Neuron (in vitro differentiated cells): ENCODE results near the gene CRTC1.
"Not testable (repeated sequence)": the region's sequence is repeated elsewhere in the genome, so short reads cannot be mapped to it uniquely, and the experiment has no call there.

Experiments used
- H2AFZ ChIP-seq: one replicate; pipeline ENCODE4 v1.6.1; 2013; ENCODE audit warnings: low read depth, mild to moderate bottlenecking, inconsistent platforms, low read length, moderate library complexity
- H3K27me3 ChIP-seq: one replicate; pipeline ENCODE4 v1.6.1; 2013; ENCODE audit warnings: low read length; ENCODE audit not compliant: insufficient read depth
- H3K36me3 ChIP-seq: one replicate; pipeline ENCODE4 v1.6.1; 2013; ENCODE audit warnings: low read length; ENCODE audit not compliant: insufficient read depth
- H3K4me1 ChIP-seq: one replicate; pipeline ENCODE4 v1.6.1; 2013; ENCODE audit warnings: low read length; ENCODE audit not compliant: insufficient read depth
- H3K4me3 ChIP-seq: 2 replicates; pipeline ENCODE4 v1.5.1; 2013; ENCODE audit warnings: mild to moderate bottlenecking, low read length, moderate library complexity
- H3K9me3 ChIP-seq: one replicate; pipeline ENCODE4 v1.6.1; 2013; ENCODE audit warnings: low read length

Gene CRTC1

DNA sequence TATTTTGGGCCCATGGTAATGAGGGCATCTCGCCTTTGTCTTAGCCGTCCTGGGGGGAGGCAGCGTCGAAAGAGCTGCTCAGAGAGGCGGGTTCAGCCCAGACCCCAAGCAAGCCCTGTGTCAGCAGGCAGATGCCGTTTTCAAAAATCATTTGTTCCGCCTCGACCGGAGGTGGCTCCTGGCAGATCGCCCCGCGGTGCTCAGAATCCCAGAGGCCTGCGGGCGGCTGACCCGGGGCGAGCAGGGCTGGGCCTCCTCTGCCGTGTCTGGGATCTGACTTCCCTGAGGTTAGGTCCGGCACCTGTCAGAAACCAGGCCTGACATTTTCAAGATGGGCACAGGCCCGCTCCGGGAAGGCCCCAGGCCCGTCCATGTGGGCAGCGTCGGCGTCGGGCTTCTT lies 36.1 kb downstream of the CRTC1 start:
- Histone ChIP-seq H3K9me3 (peaks cover 8% of the 10 kb centered on the region), H3K27me3 (no peaks in the 10 kb centered on the region), H3K36me3 (no peaks in the 10 kb centered on the region), H2AFZ (no peak overlapping the region), H3K4me3 (no peak overlapping the region), H3K4me1 (no peaks in the 10 kb centered on the region)

DNA sequence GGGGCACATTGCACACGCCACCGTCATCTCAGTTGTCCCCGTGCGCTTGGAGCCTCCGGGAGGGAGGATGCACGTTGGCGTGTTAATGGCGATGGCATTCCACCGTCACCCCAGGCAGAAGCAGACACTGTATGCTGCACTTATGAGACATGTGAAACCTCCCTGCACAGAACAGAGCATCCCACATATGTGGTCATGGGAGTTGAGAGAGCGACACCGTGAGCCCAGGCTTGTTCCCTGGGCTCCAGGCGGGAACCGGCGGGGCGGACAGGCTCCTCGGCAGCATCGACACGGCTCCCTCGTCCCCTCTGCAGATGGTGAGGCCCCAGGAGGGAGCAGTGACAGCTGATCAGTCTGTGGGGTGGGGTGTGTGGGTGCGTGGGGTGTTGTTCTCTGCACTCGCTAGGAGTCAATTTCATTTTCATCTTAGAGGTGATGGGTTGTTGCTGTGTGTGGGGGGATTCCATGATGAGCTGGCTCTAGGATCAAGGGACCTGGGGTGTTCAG lies 40.4 kb downstream of the CRTC1 start:
- no peaks in the 10 kb centered on the region for H3K27me3 ChIP-seq
- no peak overlapping the region for H3K4me3 ChIP-seq
- no peak overlapping the region for H2AFZ ChIP-seq
- no peaks in the 10 kb centered on the region for H3K36me3 ChIP-seq
- H3K9me3 ChIP-seq, result peaks cover 6% of the 10 kb centered on the region
- H3K4me1 ChIP-seq, result no peaks in the 10 kb centered on the region

DNA sequence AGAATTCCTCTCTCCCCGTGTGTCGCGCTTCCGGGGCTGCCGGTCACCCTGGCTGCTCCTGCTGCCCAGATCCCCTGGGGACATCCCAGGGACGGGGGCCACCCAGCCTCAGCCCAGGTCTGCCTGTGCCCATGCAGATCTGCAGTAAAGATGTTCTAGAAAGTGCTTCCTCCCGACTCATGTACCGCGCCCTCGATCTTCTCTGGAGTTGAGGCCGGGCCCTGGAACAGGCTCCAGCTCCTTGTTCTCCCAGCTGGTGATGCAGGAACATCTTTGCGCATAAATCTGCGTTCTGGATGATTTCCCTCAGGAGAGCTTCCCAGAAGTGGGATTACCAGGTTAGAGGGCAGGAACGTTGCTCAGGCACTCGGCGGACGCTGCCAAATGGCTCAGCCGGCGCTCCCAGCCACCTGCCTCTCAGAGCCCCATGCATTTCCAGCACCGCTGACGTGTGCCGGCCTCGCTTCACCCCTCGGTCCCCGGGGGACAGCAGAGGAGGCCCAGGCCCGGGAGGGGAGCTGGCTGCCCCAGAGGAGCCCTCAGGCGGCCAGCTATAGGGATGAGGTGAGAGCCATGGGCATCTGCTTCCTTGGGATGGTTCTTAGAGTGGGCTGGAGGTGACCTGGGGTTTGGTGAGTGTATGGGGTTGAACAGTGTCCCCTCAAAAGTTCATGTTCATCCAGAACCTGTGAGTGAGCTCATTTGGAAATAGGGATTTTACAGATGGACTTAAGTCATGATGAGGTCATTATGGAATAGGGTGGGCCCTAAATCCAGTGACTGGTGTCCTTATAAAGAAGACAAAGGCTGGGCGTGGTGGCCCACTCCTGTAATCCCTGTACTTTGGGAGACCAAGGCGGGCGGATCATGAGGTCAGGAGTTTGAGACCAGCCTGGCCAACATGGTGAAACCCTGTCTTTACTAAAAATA lies 42.6 kb downstream of the CRTC1 start:
- Histone ChIP-seq H3K27me3 (no peaks in the 10 kb centered on the region), H3K4me3 (no peak overlapping the region), H3K9me3 (peaks cover 6% of the 10 kb centered on the region), H2AFZ (no peak overlapping the region), H3K36me3 (no peaks in the 10 kb centered on the region), H3K4me1 (no peaks in the 10 kb centered on the region)

DNA sequence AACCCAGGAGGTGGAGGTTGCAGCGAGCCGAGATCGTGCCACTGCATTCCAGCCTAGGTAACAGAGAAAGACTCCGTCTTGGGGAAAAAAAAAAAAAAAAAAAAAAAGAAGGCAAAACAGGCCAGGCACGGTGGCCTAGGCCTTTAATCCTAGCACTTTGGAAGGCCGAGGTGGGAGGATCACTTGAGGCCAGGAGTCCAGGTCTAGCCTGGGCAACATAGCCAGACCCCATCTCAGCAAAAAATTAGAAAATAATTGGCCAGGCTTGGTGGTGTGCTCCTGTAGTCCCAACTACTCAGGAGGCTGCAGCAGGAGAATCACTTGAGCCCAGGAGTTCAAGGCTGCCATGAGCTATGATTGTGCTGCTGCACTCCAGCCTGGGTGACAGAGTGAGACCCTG lies 43.4 kb downstream of the CRTC1 start:
- H3K27me3 ChIP-seq, result no peaks in the 10 kb centered on the region
- H3K4me3 ChIP-seq, result no peak overlapping the region
- peaks cover 4% of the 10 kb centered on the region for H3K9me3 ChIP-seq
- no peak overlapping the region for H2AFZ ChIP-seq
- H3K36me3 ChIP-seq, result no peaks in the 10 kb centered on the region
- H3K4me1 ChIP-seq, result no peaks in the 10 kb centered on the region

DNA sequence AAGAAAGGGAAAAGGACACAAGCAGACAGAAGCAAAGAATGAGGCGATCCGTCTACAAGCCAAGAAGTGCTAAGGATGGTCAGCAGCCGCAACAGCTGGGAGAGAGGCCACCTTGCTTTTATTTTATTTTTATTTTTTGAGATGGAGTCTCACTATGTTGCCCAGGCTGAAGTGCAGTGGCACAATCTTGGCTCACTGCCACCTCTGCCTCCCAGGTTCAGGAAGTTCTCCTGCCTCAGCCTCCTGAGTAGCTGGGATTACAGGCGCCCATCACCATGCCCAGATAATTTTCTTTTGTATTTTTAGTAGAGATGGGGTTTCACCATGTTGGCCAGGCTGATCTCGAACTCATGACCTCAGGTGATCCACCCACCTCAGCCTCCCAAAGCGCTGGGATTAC lies 44.1 kb downstream of the CRTC1 start:
- not testable (repeated sequence) for H3K4me3 ChIP-seq, H3K4me1 ChIP-seq, H3K27me3 ChIP-seq, H3K9me3 ChIP-seq, H2AFZ ChIP-seq, H3K36me3 ChIP-seq

DNA sequence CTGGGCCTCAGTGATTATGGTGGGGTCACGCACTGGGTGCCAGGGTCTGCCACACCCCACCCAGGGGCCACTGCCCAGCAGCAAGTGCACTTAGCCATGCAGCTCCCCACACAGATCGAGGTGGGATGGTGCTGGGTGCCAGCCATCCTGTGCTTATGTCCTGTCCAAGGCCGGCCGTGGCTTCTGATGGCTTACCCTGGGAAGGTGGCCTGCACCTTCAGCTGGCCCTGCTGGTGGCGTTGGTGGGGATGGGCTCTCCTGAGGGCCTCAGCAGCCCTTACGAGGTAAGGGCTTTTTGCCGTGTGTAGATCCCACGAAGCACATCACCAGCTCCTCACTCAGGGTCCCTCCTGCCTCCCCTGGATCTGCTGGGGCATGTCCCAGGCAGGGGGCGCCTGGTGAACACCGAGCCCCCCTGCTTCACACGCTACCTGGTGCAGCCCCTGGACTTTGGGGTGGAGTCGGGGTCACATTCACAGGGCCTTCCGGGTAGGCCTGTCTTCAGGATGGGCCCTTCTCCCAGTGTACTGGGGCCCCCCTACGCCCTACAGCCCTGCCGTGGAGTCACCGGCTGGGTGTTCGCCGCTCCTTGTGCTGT lies 46.6 kb downstream of the CRTC1 start:
- H3K9me3 ChIP-seq, result no peaks in the 10 kb centered on the region

DNA sequence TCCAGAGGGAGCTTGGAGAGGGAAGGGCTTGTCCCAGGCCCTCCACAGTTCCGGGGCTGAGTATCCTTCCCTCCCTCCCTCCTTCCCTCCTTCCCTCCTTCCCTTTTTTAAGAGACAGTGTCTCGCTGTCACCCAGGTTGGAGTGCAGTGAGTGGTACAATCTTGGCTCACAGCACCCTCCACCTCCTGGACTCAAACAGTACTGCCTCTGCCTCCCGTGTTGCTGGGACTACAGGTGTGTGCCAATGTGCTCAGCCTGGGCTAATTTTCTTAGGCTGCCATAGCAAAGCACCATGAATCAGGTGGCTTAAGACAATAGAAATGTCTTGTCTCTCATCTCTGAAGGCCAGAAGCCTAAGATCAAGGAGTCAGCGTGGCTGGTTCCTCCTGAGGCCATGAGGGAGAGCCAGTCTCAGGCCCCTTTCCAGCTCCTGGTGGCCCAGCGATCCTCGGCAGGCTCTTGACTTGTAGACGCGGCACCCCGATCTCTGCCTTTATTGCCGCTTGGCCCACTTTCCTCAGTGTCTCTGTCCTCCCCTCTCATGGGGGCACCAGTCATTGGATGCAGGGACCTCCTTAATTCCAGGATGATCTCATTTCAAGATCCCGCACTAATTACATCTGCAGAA lies 47.5 kb downstream of the CRTC1 start:
- H3K4me1 ChIP-seq, result no peaks in the 10 kb centered on the region
- H2AFZ ChIP-seq, result no peak overlapping the region

More for the DNA sequence above, 46.6 kb downstream of the CRTC1 start:
- Histone ChIP-seq H3K4me3 (no peak overlapping the region), H3K27me3 (no peaks in the 10 kb centered on the region), H3K4me1 (no peaks in the 10 kb centered on the region), H2AFZ (no peak overlapping the region), H3K36me3 (no peaks in the 10 kb centered on the region)

DNA sequence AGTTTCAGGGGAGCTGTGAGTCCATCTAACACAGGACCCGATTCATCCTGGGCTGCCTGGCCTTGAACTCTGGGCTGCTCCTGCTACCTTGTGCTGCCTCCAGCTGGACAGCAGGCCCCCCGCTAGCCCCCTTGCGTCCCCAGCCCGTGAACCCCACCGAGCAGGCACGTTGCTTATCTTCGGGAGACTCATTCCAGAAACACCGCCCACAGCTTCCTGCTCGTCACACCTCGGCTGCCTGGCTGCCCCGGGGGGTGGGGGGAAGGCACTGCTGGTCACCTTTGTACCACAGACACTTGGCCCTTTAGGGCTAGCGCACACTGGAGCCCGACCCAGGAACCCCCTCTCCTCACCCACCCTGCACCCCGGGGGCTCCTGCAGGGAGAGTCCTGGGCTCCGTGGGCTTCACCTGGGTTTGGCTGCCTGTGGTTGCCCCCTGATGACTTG lies 48.1 kb downstream of the CRTC1 start:
- no peaks in the 10 kb centered on the region for H3K4me1 ChIP-seq

More for the DNA sequence above, 47.5 kb downstream of the CRTC1 start:
- no peaks in the 10 kb centered on the region for H3K27me3 ChIP-seq
- no peaks in the 10 kb centered on the region for H3K36me3 ChIP-seq
- no peak overlapping the region for H3K4me3 ChIP-seq
- no peaks in the 10 kb centered on the region for H3K9me3 ChIP-seq

DNA sequence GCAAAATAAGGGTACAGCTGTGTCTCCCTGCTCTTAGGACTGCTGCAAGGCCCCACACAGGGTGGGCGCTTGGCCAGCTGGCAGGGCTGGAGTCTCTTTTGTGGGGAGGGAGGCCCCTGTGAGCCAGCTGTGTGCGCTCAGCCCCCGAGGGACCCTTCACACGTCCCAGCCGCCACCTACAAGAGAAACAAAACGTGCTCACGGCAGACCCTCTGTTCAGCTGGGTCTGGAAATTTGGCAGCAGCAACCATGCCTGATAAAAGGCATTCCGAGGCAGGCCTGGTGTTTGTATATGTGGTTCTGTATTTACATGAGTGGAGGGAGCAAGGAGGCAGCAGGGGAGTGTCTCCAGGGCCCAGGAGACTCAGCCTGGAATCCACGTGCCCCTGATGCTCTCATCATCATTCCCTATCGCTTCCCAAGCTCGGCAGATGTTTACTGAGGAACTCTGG lies 49.7 kb downstream of the CRTC1 start:
- no peaks in the 10 kb centered on the region for H3K27me3 ChIP-seq
- H3K9me3 ChIP-seq, result no peaks in the 10 kb centered on the region
- no peak overlapping the region for H3K4me3 ChIP-seq
- no peak overlapping the region for H2AFZ ChIP-seq
- no peaks in the 10 kb centered on the region for H3K4me1 ChIP-seq
- no peaks in the 10 kb centered on the region for H3K36me3 ChIP-seq

More for the DNA sequence above, 48.1 kb downstream of the CRTC1 start:
- Histone ChIP-seq H3K4me3 (no peak overlapping the region), H3K27me3 (no peaks in the 10 kb centered on the region), H3K9me3 (no peaks in the 10 kb centered on the region), H3K36me3 (no peaks in the 10 kb centered on the region), H2AFZ (no peak overlapping the region)

DNA sequence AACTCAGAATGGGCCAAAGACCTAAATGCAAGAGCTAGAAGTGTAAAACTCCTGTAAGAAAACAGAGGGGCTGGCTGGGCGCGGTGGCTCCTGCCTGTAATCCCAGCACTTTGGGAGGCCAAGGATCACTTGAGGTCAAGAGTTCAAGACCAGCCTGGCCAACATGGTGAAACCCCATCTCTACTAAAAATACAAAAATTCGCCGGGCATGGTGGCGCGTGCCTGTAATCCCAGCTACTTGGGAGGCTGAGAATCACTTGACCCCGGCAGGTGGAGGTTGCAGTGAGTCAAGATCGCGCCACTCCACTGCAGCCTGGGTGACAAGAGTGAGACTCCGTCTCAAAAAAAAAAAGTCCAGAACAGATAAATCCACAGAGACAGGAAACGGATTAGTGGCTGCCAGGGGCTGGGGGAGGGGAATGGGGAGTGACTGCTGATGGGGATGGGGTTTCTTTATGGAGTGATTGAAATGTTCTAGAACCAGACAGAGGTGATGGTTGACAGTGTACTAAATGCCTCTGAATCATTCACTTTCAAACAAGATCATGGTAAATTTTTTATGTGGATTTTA lies 50.4 kb downstream of the CRTC1 start:
- H3K4me1 ChIP-seq, H2AFZ ChIP-seq, H3K9me3 ChIP-seq, H3K4me3 ChIP-seq, H3K27me3 ChIP-seq, H3K36me3 ChIP-seq: not testable (repeated sequence)

DNA sequence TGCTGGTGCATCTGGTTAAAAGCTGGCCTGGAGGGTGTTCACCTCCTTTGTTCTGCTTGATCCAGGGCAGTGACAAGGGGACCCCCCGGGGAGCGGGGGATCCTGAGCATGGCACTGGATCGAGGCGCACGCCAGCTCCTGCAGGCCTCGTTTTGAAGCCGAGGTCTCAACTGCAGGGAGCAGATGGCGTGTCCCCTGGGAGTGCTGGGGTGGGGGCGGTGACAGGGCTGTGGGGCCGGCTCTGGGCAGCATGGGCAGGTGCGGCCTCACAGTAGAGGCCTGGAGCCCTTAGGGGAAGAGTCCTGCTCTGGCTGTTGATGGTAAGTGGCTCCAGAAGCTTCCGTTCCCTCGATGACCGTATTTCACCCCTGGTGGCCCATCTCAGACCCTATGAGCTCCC lies 51.8 kb downstream of the CRTC1 start:
- no peak overlapping the region for H2AFZ ChIP-seq
- no peaks in the 10 kb centered on the region for H3K27me3 ChIP-seq
- H3K4me3 ChIP-seq, result no peak overlapping the region
- no peaks in the 10 kb centered on the region for H3K9me3 ChIP-seq
- H3K36me3 ChIP-seq, result no peaks in the 10 kb centered on the region
- no peaks in the 10 kb centered on the region for H3K4me1 ChIP-seq

DNA sequence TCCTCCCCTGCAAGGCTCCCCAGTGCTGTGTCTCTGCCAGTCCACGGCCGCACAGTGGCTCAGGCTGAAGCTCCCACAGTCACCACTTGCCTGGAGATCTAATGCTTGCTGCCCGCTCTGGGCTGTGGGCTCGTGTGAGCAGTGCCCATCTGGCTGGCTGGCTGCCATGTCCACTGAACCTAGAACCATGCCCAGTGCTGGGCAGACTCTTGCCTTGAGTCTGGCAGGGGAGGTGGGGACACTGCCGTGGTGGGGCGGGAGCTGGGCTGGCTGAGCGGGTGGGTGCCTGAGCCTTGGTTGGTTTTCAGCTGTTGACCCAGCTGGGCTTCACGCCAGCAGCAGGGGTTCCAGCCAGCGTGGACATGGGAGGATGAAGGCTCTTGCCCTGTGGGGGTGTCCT lies 52.3 kb downstream of the CRTC1 start:
- no peaks in the 10 kb centered on the region for H3K36me3 ChIP-seq
- no peaks in the 10 kb centered on the region for H3K27me3 ChIP-seq
- H2AFZ ChIP-seq, result no peak overlapping the region
- H3K9me3 ChIP-seq, result no peaks in the 10 kb centered on the region
- H3K4me1 ChIP-seq, result no peaks in the 10 kb centered on the region
- H3K4me3 ChIP-seq, result no peak overlapping the region
